B cell (primary cell): ENCODE results near the gene SPATA25. TPM values are rescaled to one million over a fixed set of nuclear protein-coding genes. Genes with fewer than 3 reads are reported as not detected.

Experiments
- ATAC-seq: fragments of 200-7000 bp; cut with Tn5 transposase; one replicate; pipeline ENCODE4 v1.10.0; 2021; ENCODE audit warnings: low read depth, mild to moderate bottlenecking, moderate number of reproducible peaks, moderate library complexity
- CTCF ChIA-PET: fragments of 350-600 bp; sonication (Branson Sonifier 250); formaldehyde crosslinking; loops from one replicate; lab custom pipeline; 2021; ENCODE audit warnings: antibody characterized with exemption, inconsistent platforms; lab: Charles Lee
- POLR2A ChIA-PET: fragments of 350-600 bp; sonication (Branson Sonifier 250); formaldehyde crosslinking; loops from one replicate; lab custom pipeline; 2021; ENCODE audit warnings: antibody characterized with exemption; lab: Charles Lee
- DNase-seq: peaks from one replicate; pipeline ENCODE4 v3.0.0; 2013
- H2AFZ ChIP-seq: 2 replicates; pipeline ENCODE4 v1.6.1; 2012; ENCODE audit warnings: mild to moderate bottlenecking, low read depth, low read length; ENCODE audit not compliant: insufficient read depth, poor library complexity, severe bottlenecking
- H3K27ac ChIP-seq, 2 donors: 1 replicate in 1 of 2; 2 replicates in 1 of 2; pipeline ENCODE4 v1.5.1; 2012 to 2013; ENCODE audit warnings: low read length in 2 of 2, mild to moderate bottlenecking in 2 of 2, moderate library complexity in 1 of 2
- H3K27me3 ChIP-seq, 4 experiments: fragments of 200-600 bp in 1 of 4; sonication (generic) in 1 of 4; replicated peaks in 1 of 4; 1 replicate in 2 of 4; 2 replicates in 2 of 4; pipeline versions ENCODE4 v1.6.1 to v1.7.0; 2013 to 2016; ENCODE audit warnings: low read length in 3 of 4, mild to moderate bottlenecking in 2 of 4, mixed read lengths in 1 of 4, moderate library complexity in 1 of 4; ENCODE audit not compliant: insufficient read depth in 4 of 4, control insufficient read depth in 3 of 4; ENCODE audit errors: control extremely low read depth in 1 of 4
- H3K36me3 ChIP-seq, 2 experiments: replicated peaks in 1 of 2; 1 replicate in 1 of 2; 2 replicates in 1 of 2; pipeline versions ENCODE4 v1.6.1 to v1.7.1; 2013; ENCODE audit warnings: low read length in 1 of 2; ENCODE audit not compliant: insufficient read depth in 2 of 2, control insufficient read depth in 1 of 2; ENCODE audit errors: control extremely low read depth in 1 of 2, extremely low read depth in 1 of 2
- H3K4me1 ChIP-seq, 2 donors: fragments of 200-600 bp in 1 of 2; sonication (generic) in 1 of 2; 1 replicate in 1 of 2; 2 replicates in 1 of 2; pipeline versions ENCODE4 v1.5.1 to v1.6.1; 2013 to 2017; ENCODE audit warnings: low read length in 2 of 2; ENCODE audit not compliant: control insufficient read depth in 2 of 2, insufficient read depth in 2 of 2
- H3K4me2 ChIP-seq: replicated peaks from 2 replicates; pipeline ENCODE3; 2012; ENCODE audit warnings: mild to moderate bottlenecking, low read depth, low read length; ENCODE audit not compliant: poor library complexity, severe bottlenecking
- H3K4me3 ChIP-seq, 5 experiments: fragments of 200-600 bp in 1 of 5; sonication (generic) in 1 of 5; 1 replicate in 3 of 5; 2 replicates in 2 of 5; pipeline versions ENCODE4 v1.5.1 to v1.7.0; 2011 to 2016; ENCODE audit warnings: low read length in 4 of 5, mild to moderate bottlenecking in 4 of 5, low read depth in 2 of 5, control low read depth in 1 of 5, moderate library complexity in 1 of 5; ENCODE audit not compliant: insufficient read depth in 1 of 5; ENCODE audit errors: control extremely low read depth in 1 of 5, extremely low read depth in 1 of 5
- H3K79me2 ChIP-seq: fragments of 200-600 bp; sonication (generic); one replicate; pipeline ENCODE4 v1.6.0; 2016; ENCODE audit warnings: low read length; ENCODE audit not compliant: control insufficient read depth, insufficient read depth
- H3K9ac ChIP-seq: fragments of 200-600 bp; sonication (generic); 2 replicates; pipeline ENCODE4 v1.6.1; 2017; ENCODE audit warnings: mild to moderate bottlenecking, low read length, moderate library complexity
- H3K9me3 ChIP-seq, 3 donors: one replicate each; pipeline versions ENCODE4 v1.6.1 to v1.7.1; 2013; ENCODE audit warnings: low read length in 2 of 3; ENCODE audit not compliant: control insufficient read depth in 2 of 3, insufficient read depth in 1 of 3; ENCODE audit errors: control extremely low read depth in 1 of 3
- H4K20me1 ChIP-seq: 2 replicates; pipeline ENCODE4 v1.6.0; 2012; ENCODE audit warnings: mild to moderate bottlenecking, low read length; ENCODE audit not compliant: insufficient read depth, control insufficient read depth, poor library complexity, severe bottlenecking
- H3K27ac Mint-ChIP-seq: one replicate; pipeline ENCODE4 v1.8.0; 2021; ENCODE audit warnings: mixed read lengths
- H3K27me3 Mint-ChIP-seq: one replicate; pipeline ENCODE4 v1.8.0; 2021; ENCODE audit warnings: mixed read lengths
- H3K4me1 Mint-ChIP-seq: one replicate; pipeline ENCODE4 v1.8.0; 2021; ENCODE audit warnings: mixed read lengths
- H3K4me3 Mint-ChIP-seq: one replicate; pipeline ENCODE4 v1.8.0; 2021; ENCODE audit warnings: mixed read lengths
- H3K9me3 Mint-ChIP-seq: one replicate; pipeline ENCODE4 v1.8.0; 2022; ENCODE audit warnings: mixed read lengths; ENCODE audit not compliant: insufficient read depth
- CTCF ChIP-seq: fragments of 200-600 bp; IDR thresholded peaks from one replicate; pipeline ENCODE4 v1.8.0; 2022; ENCODE audit warnings: antibody characterized with exemption, mild to moderate bottlenecking
- EZH2 ChIP-seq: IDR thresholded peaks from 2 replicates; pipeline ENCODE4 v1.6.1; 2012; ENCODE audit warnings: borderline replicate concordance, low read depth, mild to moderate bottlenecking, moderate library complexity, low read length; ENCODE audit not compliant: insufficient read depth, poor library complexity, severe bottlenecking
- WGBS: methylation state at CpG from one replicate; pipeline ENCODE4 v1.1.5; 2013; ENCODE audit warnings: missing lambda C conversion rate; ENCODE audit not compliant: insufficient coverage; 5-methylcytosine and 5-hydroxymethylcytosine counted together
- intact Hi-C: fragments of 100-400 bp; cut with micrococcal nuclease; formaldehyde crosslinking; loops from one replicate; pipeline ENCODE4 v1.10.0; 2022
- polyA plus RNA-seq: library from polyadenylated mRNA; depleted of rRNA; stranded (reverse); fragments of >200 nt; gene quantifications from 2 replicates; pipeline ENCODE4 v1.2.3, GENCODE V29; 2012
- total RNA-seq, 2 donors: library from RNA; stranded (reverse); fragments of 120-200 nt in 1 of 2; gene quantifications; 1 replicate in 1 of 2; 2 replicates in 1 of 2; pipeline versions ENCODE4 v1.2.3 to v1.2.4, GENCODE V29; 2013 to 2022

Gene SPATA25
- total and polyA plus RNA-seq, 2 donors (not counting 1 experiment from before 2014, with no cell fraction given): 2.5 to 2.9 TPM

- CTCF ChIA-PET: interaction anchor here (0.7 kb wide), 1 partner anchor 15 kb away, joined by 3 read pairs; no protein-coding TSS in a partner anchor
- Histone ChIP-seq H3K79me2 (peaks cover 5% of the 10 kb centered on the region), H3K4me3 (no peak overlapping the region), H3K27ac (no peak overlapping the region), H3K9ac (no peak overlapping the region), H3K27me3 (no peaks in the 10 kb centered on the region), H4K20me1 (no peaks in the 10 kb centered on the region), H3K9me3 (no peaks in the 10 kb centered on the region), H3K4me2 (no peak overlapping the region), H3K4me1 (no peaks in the 10 kb centered on the region), H2AFZ (no peak overlapping the region), H3K36me3 (peaks cover 0 to 2% of the 10 kb centered on the region in 2 experiments)
- H3K4me3 Mint-ChIP-seq: no peak overlapping the region
- H3K27ac Mint-ChIP-seq: no peak overlapping the region
- WGBS: 82% methylated on average over 2 of the region's 6 CpGs
- H3K9me3 Mint-ChIP-seq: no peaks in the 10 kb centered on the region
- intact Hi-C loops: no loop called here
- ATAC-seq (no peak), DNase-seq (no peak)
- no peaks in the 10 kb centered on the region for H3K27me3 Mint-ChIP-seq
- POLR2A ChIA-PET: no interaction called here
- H3K4me1 Mint-ChIP-seq: no peaks in the 10 kb centered on the region
- no peak for TF ChIP-seq EZH2
- no peak for TF ChIP-seq CTCF
These were observed 20.1 kb downstream of the SPATA25 start for GRCh38 chr20:45867136-45867818.

- WGBS: 96% methylated on average over 4 of the region's 5 CpGs
- POLR2A ChIA-PET: no interaction called here
- no peak overlapping the region for H3K4me3 Mint-ChIP-seq
- no peaks in the 10 kb centered on the region for H3K4me1 Mint-ChIP-seq
- H3K9me3 ChIP-seq: no peaks in the 10 kb centered on the region
- no peaks in the 10 kb centered on the region for H3K9me3 Mint-ChIP-seq
- H3K4me2 ChIP-seq: no peak overlapping the region
- no peak overlapping the region for H3K27ac Mint-ChIP-seq
- H3K4me3 ChIP-seq: no peak overlapping the region
- no peak overlapping the region for H3K9ac ChIP-seq
- no peaks in the 10 kb centered on the region for H3K4me1 ChIP-seq
- H4K20me1 ChIP-seq: no peaks in the 10 kb centered on the region
- no peak overlapping the region for H3K27ac ChIP-seq
- CTCF ChIA-PET: interaction anchor here (1.0 kb wide), 1 partner anchor 9 kb away, joined by 3 read pairs; no protein-coding TSS in a partner anchor
- no peak for DNase-seq
- no peak for TF ChIP-seq CTCF
- no peak for TF ChIP-seq EZH2
- no peak for ATAC-seq
- no peaks in the 10 kb centered on the region for H3K27me3 Mint-ChIP-seq
- intact Hi-C loops: no loop called here
- peaks cover 9% of the 10 kb centered on the region for H3K79me2 ChIP-seq
- no peaks in the 10 kb centered on the region for H3K27me3 ChIP-seq
- no peak overlapping the region for H2AFZ ChIP-seq
- no peaks in the 10 kb centered on the region for H3K36me3 ChIP-seq
These were observed 21.0 kb downstream of the SPATA25 start for GRCh38 chr20:45866454-45866853.
